Activated CD8-positive, alpha-beta T cell treated with anti-CD3 and anti-CD28 coated beads, Interleukin-2, amount 10 ng/mL, durations not matched to agents 7 days and 5 days (primary cell): ENCODE data around the gene FRYL. TPM values are rescaled to one million over a fixed set of nuclear protein-coding genes. Genes with fewer than 3 reads are reported as not detected.

Experiments used
- ATAC-seq: fragments of 150-1000 bp; cut with Tn5 transposase; one replicate; pipeline ENCODE4 v1.10.0; 2021; ENCODE audit warnings: moderate library complexity
- CTCF ChIA-PET: fragments of 350-600 bp; sonication (Branson Sonifier 250); formaldehyde crosslinking; loops from one replicate; lab custom pipeline; 2021; ENCODE audit warnings: antibody characterized with exemption; lab: Charles Lee
- POLR2A ChIA-PET: fragments of 350-600 bp; sonication (Branson Sonifier 250); formaldehyde crosslinking; loops from one replicate; lab custom pipeline; 2021; ENCODE audit warnings: antibody characterized with exemption; lab: Charles Lee
- DNase-seq: peaks from one replicate; pipeline ENCODE4 v3.0.0-alpha.2; 2020
- H3K27ac Mint-ChIP-seq: one replicate; pipeline ENCODE4 v1.8.0; 2021; ENCODE audit warnings: mild to moderate bottlenecking, mixed read lengths
- H3K27me3 Mint-ChIP-seq: one replicate; pipeline ENCODE4 v1.8.0; 2021; ENCODE audit warnings: low read depth, mixed read lengths
- H3K36me3 Mint-ChIP-seq: one replicate; pipeline ENCODE4 v1.8.0; 2021; ENCODE audit warnings: low read depth, mixed read lengths
- H3K4me1 Mint-ChIP-seq: one replicate; pipeline ENCODE4 v1.8.0; 2021; ENCODE audit warnings: low read depth, mixed read lengths
- H3K4me3 Mint-ChIP-seq: one replicate; pipeline ENCODE4 v1.8.0; 2021; ENCODE audit warnings: mild to moderate bottlenecking, mixed read lengths
- H3K9me3 Mint-ChIP-seq: one replicate; pipeline ENCODE4 v1.8.0; 2022; ENCODE audit warnings: mixed read lengths; ENCODE audit not compliant: insufficient read depth
- total RNA-seq, 2 experiments: library from RNA; stranded (reverse); gene quantifications; one replicate each; pipeline ENCODE4 v1.2.3, GENCODE V29; 2021

Gene FRYL
- total RNA-seq, 2 experiments from 2014 or later, result 98.5 to 107 TPM

- Mint-ChIP-seq H3K27ac (no peak overlapping the region), H3K9me3 (no peaks in the 10 kb centered on the region), H3K4me3 (no peak overlapping the region), H3K4me1 (no peaks in the 10 kb centered on the region), H3K27me3 (peaks cover 2% of the 10 kb centered on the region), H3K36me3 (no peaks in the 10 kb centered on the region)
- CTCF ChIA-PET, result no interaction called here
- POLR2A ChIA-PET, result no interaction called here
- ATAC-seq (no peak), DNase-seq (no peak)
These were observed 19.1 kb upstream of the FRYL start for GRCh38 chr4:48799157-48799556.

- CTCF ChIA-PET, result no interaction called here
- DNase-seq (no peak), ATAC-seq (no peak)
- Mint-ChIP-seq H3K27me3 (peaks cover 2% of the 10 kb centered on the region), H3K4me1 (no peaks in the 10 kb centered on the region), H3K36me3 (no peaks in the 10 kb centered on the region), H3K9me3 (no peaks in the 10 kb centered on the region), H3K27ac (no peak overlapping the region), H3K4me3 (no peak overlapping the region)
- POLR2A ChIA-PET, result no interaction called here
These were observed 18.0 kb upstream of the FRYL start for GRCh38 chr4:48798117-48798516.

GRCh38 chr4:48796927-48797679 is 17.0 kb upstream of the FRYL start:
- DNase-seq (no peak), ATAC-seq (no peak)
- Mint-ChIP-seq H3K27me3 (peaks cover 2% of the 10 kb centered on the region), H3K9me3 (no peaks in the 10 kb centered on the region), H3K4me1 (no peaks in the 10 kb centered on the region), H3K4me3 (no peak overlapping the region), H3K27ac (no peak overlapping the region), H3K36me3 (no peaks in the 10 kb centered on the region)
- ChIA-PET POLR2A (no interaction called here), CTCF (no interaction called here)

- no peaks in the 10 kb centered on the region for H3K9me3 Mint-ChIP-seq
- peaks cover 2% of the 10 kb centered on the region for H3K27me3 Mint-ChIP-seq
- no peak overlapping the region for H3K27ac Mint-ChIP-seq
- H3K4me3 Mint-ChIP-seq, result no peak overlapping the region
- DNase-seq (no peak), ATAC-seq (no peak)
- ChIA-PET POLR2A (no interaction called here), CTCF (no interaction called here)
- H3K4me1 Mint-ChIP-seq, result no peaks in the 10 kb centered on the region
- H3K36me3 Mint-ChIP-seq, result no peaks in the 10 kb centered on the region
These were observed 16.3 kb upstream of the FRYL start for GRCh38 chr4:48796191-48796926.

GRCh38 chr4:48795108-48795507 is 15.0 kb upstream of the FRYL start:
- no peak overlapping the region for H3K4me3 Mint-ChIP-seq

GRCh38 chr4:48792348-48793006 is 12.4 kb upstream of the FRYL start:
- no peak overlapping the region for H3K4me3 Mint-ChIP-seq
- ChIA-PET POLR2A (no interaction called here), CTCF (no interaction called here)
- no peaks in the 10 kb centered on the region for H3K4me1 Mint-ChIP-seq
- peaks cover 2% of the 10 kb centered on the region for H3K27me3 Mint-ChIP-seq
- no peaks in the 10 kb centered on the region for H3K9me3 Mint-ChIP-seq
- no peak for ATAC-seq
- DNase-seq, result no peak
- no peaks in the 10 kb centered on the region for H3K36me3 Mint-ChIP-seq
- no peak overlapping the region for H3K27ac Mint-ChIP-seq

More at GRCh38 chr4:48795108-48795507, 15.0 kb upstream of the FRYL start:
- H3K36me3 Mint-ChIP-seq, result no peaks in the 10 kb centered on the region
- H3K9me3 Mint-ChIP-seq, result no peaks in the 10 kb centered on the region
- no peak overlapping the region for H3K27ac Mint-ChIP-seq
- peaks cover 2% of the 10 kb centered on the region for H3K27me3 Mint-ChIP-seq
- DNase-seq (no peak), ATAC-seq (no peak)
- POLR2A ChIA-PET, result no interaction called here
- CTCF ChIA-PET, result no interaction called here
- H3K4me1 Mint-ChIP-seq, result no peaks in the 10 kb centered on the region

- CTCF ChIA-PET, result no interaction called here
- H3K27ac Mint-ChIP-seq, result no peak overlapping the region
- no peak for DNase-seq
- no peak for ATAC-seq
- POLR2A ChIA-PET, result no interaction called here
- no peaks in the 10 kb centered on the region for H3K4me1 Mint-ChIP-seq
- no peaks in the 10 kb centered on the region for H3K9me3 Mint-ChIP-seq
- H3K4me3 Mint-ChIP-seq, result no peak overlapping the region
- no peaks in the 10 kb centered on the region for H3K27me3 Mint-ChIP-seq
- H3K36me3 Mint-ChIP-seq, result no peaks in the 10 kb centered on the region
These were observed 11.2 kb upstream of the FRYL start for GRCh38 chr4:48791313-48791712.

GRCh38 chr4:48790561-48790960 is 10.5 kb upstream of the FRYL start:
- no peak overlapping the region for H3K4me3 Mint-ChIP-seq
- DNase-seq (no peak), ATAC-seq (no peak)
- H3K27me3 Mint-ChIP-seq, result no peaks in the 10 kb centered on the region
- H3K9me3 Mint-ChIP-seq, result no peaks in the 10 kb centered on the region
- H3K4me1 Mint-ChIP-seq, result no peaks in the 10 kb centered on the region
- ChIA-PET POLR2A (interaction anchor here (0.7 kb wide), 1 partner anchor 10 kb away, joined by 3 read pairs; no protein-coding TSS in a partner anchor), CTCF (no interaction called here)
- H3K27ac Mint-ChIP-seq, result no peak overlapping the region
- no peaks in the 10 kb centered on the region for H3K36me3 Mint-ChIP-seq

GRCh38 chr4:48787056-48787455 is 7.0 kb upstream of the FRYL start:
- Mint-ChIP-seq H3K4me3 (no peak overlapping the region), H3K27me3 (no peaks in the 10 kb centered on the region), H3K9me3 (no peaks in the 10 kb centered on the region), H3K4me1 (peaks cover 1% of the 10 kb centered on the region), H3K27ac (no peak overlapping the region), H3K36me3 (no peaks in the 10 kb centered on the region)
- ChIA-PET CTCF (no interaction called here), POLR2A (no interaction called here)
- ATAC-seq, result no peak
- no peak for DNase-seq

- ChIA-PET CTCF (no interaction called here), POLR2A (no interaction called here)
- H3K4me1 Mint-ChIP-seq, result peaks cover 1% of the 10 kb centered on the region
- no peak overlapping the region for H3K4me3 Mint-ChIP-seq
- H3K9me3 Mint-ChIP-seq, result no peaks in the 10 kb centered on the region
- H3K27ac Mint-ChIP-seq, result no peak overlapping the region
- DNase-seq (no peak), ATAC-seq (no peak)
- H3K27me3 Mint-ChIP-seq, result no peaks in the 10 kb centered on the region
- H3K36me3 Mint-ChIP-seq, result no peaks in the 10 kb centered on the region
These were observed 6.5 kb upstream of the FRYL start for GRCh38 chr4:48786549-48786948.

GRCh38 chr4:48785302-48785701 is 5.2 kb upstream of the FRYL start:
- Mint-ChIP-seq H3K27ac (no peak overlapping the region), H3K4me3 (no peak overlapping the region), H3K36me3 (no peaks in the 10 kb centered on the region), H3K4me1 (peaks cover 10% of the 10 kb centered on the region), H3K27me3 (no peaks in the 10 kb centered on the region), H3K9me3 (no peaks in the 10 kb centered on the region)
- ATAC-seq (no peak), DNase-seq (no peak)
- CTCF ChIA-PET, result interaction anchor here (1.3 kb wide), 1 partner anchor 159 kb away, joined by 3 read pairs; no protein-coding TSS in a partner anchor
- POLR2A ChIA-PET, result no interaction called here

- ATAC-seq, result no peak
- DNase-seq, result no peak
- POLR2A ChIA-PET, result interaction anchor here (0.6 kb wide), 1 partner anchor 31 kb away, joined by 3 read pairs; no protein-coding TSS in a partner anchor
These were observed 1.9 kb upstream of the FRYL start for GRCh38 chr4:48781968-48782367.

More at GRCh38 chr4:48781968-48782367, 1.9 kb upstream of the FRYL start:
- Mint-ChIP-seq H3K4me1 (peaks cover 27% of the 10 kb centered on the region), H3K27ac (no peak overlapping the region), H3K27me3 (no peaks in the 10 kb centered on the region), H3K36me3 (peaks cover 7% of the 10 kb centered on the region), H3K9me3 (no peaks in the 10 kb centered on the region), H3K4me3 (peak overlapping the region; percentile 3)
- CTCF ChIA-PET, result interaction anchor here (2.1 kb wide), 1 partner anchor 204 kb away, joined by 7 read pairs; no protein-coding TSS in a partner anchor
